Measurements from ENCODE around the gene PHB1.
"Not testable (repeated sequence)": the region's sequence is repeated elsewhere in the genome, so short reads cannot be mapped to it uniquely, and the experiment has no call there.

The PHB1 gene

DNA sequence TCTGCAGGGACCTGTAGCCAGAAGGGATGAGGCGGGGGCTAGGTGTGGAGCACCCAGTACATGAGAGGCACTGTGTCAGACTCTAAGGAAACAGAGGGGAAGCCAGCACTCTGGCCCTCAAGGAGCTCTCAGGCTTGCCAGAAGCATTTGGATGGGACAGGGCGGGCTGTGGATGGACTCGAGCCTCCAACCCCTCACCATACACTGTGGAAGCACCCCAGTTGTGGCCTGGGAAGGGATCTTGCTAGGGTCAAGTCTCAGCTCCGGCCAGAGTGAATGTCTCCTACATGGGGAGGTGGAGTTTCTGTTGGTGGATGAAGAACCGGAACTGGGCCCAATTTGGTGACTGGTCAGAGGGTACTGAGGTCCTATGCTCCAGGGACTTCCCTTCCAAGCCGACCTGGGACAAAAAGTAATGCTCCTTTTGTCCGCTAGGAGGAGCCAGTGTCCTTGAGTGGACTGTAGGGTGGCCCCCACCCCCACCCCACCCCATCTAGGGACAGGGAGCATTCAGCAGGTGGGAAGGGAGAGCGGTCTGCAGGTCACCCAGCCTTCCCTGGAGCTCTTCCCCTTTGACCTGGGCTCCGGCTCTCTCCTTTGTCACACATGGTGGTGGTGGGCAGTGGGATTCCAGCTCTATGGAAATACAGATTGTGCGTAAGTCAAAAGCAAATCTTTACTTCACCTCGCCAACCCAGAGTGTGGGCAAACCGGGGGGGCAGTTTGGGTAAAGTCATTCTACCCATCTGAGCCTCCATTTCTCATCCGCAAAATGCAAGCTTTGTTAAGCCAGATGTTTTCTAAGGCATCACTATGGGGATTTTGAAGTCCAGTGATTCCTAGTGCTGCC lies 20.4 kb upstream of the PHB1 start:
- no peak overlapping the region for H3K4me3 ChIP-seq
- no peaks in the 10 kb centered on the region for H3K9me3 ChIP-seq
- H3K4me1 ChIP-seq, result peaks cover 0 to 7% (median 0%) of the 10 kb centered on the region in 4 donors
- TF ChIP-seq, protein P1, sequence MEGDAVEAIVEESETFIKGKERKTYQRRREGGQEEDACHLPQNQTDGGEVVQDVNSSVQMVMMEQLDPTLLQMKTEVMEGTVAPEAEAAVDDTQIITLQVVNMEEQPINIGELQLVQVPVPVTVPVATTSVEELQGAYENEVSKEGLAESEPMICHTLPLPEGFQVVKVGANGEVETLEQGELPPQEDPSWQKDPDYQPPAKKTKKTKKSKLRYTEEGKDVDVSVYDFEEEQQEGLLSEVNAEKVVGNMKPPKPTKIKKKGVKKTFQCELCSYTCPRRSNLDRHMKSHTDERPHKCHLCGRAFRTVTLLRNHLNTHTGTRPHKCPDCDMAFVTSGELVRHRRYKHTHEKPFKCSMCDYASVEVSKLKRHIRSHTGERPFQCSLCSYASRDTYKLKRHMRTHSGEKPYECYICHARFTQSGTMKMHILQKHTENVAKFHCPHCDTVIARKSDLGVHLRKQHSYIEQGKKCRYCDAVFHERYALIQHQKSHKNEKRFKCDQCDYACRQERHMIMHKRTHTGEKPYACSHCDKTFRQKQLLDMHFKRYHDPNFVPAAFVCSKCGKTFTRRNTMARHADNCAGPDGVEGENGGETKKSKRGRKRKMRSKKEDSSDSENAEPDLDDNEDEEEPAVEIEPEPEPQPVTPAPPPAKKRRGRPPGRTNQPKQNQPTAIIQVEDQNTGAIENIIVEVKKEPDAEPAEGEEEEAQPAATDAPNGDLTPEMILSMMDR (IDR thresholded peaks at IDR 0.05), result peak; percentile 53 to 71
- intact Hi-C loops (cut with DNase I; ENCODE audit: low total_unique reads), result loop anchor here (1.0 to 5.0 kb wide), 2 partner anchors 112 to 121 kb away; no protein-coding TSS in a partner anchor
- H3K27me3 ChIP-seq, result peaks cover 0 to 30% of the 10 kb centered on the region in 2 donors
- H3K27ac ChIP-seq, result no peak overlapping the region
- no peaks in the 10 kb centered on the region for H3K36me3 ChIP-seq
- peak in 1 of 2 donors; percentile 59 for DNase-seq

DNA sequence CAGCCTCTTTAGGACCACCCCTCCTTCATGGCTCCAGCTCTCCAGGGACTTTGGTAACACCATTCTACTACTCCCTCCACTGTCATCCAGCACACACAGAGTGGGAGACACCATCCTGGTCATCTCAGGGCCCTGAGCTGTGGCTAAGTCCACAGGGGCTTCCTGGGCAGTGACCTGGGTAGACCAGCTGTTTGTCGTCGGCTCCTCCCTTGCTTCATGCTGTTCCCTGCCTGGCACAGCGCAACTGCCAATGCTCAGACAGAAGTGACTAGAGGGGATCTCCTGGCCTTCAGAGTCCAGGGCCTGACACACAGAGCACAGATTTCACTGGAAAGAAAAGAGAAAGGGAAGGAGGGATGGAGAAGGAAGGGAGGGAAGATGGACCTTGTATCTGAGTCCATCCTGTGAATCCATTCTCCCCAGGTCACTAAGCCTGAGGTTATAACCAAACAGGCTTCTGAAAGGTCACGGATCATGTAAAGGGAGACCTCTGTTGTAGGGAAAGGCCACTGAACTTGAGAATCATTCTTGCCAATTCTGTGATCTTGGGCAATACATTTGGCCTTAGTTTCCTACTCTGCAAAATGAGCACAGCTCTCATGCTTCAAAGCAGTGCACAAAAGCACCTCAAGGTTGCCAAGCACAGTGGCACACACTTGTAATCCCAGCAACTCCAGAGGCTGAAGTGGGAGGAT lies 18.5 kb upstream of the PHB1 start:
- DNase-seq, result peak in 1 of 2 donors; percentile 29
- Histone ChIP-seq H3K36me3 (no peaks in the 10 kb centered on the region), H3K4me1 (peaks cover 0 to 4% (median 0%) of the 10 kb centered on the region in 4 donors), H3K27me3 (peaks cover 0 to 20% of the 10 kb centered on the region in 2 donors), H3K27ac (no peak overlapping the region), H3K4me3 (no peak overlapping the region), H3K9me3 (no peaks in the 10 kb centered on the region)
- intact Hi-C loops (cut with DNase I; ENCODE audit: low total_unique reads), result no loop called here
- TF ChIP-seq, protein P1 (IDR thresholded peaks at IDR 0.05), result no peak

DNA sequence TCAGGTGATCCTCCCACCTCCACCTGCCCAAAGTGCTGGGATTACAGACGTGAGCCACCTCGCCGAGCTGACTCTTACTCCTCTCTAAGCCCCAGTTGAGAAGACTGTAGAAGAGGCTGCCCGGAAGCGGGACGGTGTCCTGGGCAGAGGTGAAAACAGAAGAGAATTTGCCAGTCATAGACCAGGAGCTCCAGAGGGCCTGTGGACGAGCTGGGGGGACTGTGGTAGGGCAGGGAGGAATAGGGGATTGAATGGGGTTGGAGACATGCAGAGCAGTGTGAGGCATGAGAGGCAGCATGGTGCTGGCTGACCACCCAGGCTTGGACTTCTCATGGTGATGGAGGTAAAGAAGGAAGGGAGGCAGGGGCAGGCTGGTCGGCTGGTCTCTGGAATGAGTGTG lies 17.1 kb upstream of the PHB1 start:
- Histone ChIP-seq H3K36me3 (no peaks in the 10 kb centered on the region), H3K9me3 (no peaks in the 10 kb centered on the region), H3K4me1 (peaks cover 0 to 4% (median 0%) of the 10 kb centered on the region in 4 donors), H3K27me3 (peaks cover 0 to 17% of the 10 kb centered on the region in 2 donors), H3K4me3 (no peak overlapping the region), H3K27ac (no peak overlapping the region)
- no peak for DNase-seq
- TF ChIP-seq, protein P1 (IDR thresholded peaks at IDR 0.05), result no peak
- intact Hi-C loops (cut with DNase I; ENCODE audit: low total_unique reads), result no loop called here

DNA sequence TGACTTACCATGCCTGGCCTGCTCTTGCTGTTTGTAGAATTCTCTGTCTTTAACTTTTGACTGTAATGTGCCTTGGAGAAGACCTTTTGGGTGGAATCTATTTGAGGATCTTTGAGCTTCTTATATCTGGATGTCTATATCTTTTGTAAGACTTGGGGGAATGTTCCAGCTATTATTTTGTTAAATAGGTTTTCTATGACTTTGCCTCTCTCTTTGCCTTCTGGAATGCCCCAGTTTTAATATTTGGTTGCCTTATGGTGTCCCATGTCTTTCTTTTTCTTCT lies 10.3 kb upstream of the PHB1 start:
- TF ChIP-seq, protein P1 (IDR thresholded peaks at IDR 0.05), result no peak

DNA sequence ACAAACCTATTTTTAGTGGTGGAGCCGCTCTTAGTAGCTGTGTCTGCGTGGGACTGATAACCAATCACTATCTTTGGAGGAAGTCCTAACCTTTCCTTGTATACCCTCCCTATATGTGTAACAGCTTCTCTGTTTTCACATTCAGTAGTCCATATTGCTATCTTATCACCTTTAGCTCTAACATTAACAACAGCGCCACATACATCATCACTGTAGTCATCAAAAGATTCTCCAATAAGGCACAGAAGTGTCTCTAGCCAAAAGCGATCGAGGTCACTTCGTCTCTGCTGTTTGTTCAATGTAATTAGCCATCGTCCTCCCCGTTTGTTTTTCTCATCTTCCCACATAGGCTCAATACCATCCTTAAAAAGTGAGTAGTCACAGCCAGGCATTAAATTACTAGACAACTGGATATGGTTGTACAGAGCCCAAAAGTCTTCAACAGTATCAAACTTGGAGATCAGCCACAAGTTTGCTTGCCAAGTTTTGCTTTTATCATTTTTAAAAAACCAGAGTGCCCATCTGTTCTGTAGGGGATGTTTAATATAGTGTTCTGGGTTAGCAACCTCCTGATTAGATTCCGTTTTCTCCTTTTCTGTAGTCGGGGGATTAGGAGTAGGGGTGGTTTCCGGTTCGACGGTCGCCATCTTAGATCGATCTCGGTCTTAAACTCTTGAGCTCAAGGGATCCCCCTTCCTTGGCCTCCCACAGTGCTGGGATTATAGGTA lies 9.8 kb upstream of the PHB1 start:
- H3K27ac ChIP-seq; DNase-seq; H3K4me1 ChIP-seq; intact Hi-C loops (cut with DNase I; ENCODE audit: low total_unique reads); H3K4me3 ChIP-seq; H3K36me3 ChIP-seq: not testable (repeated sequence)
- Histone ChIP-seq H3K9me3 (peaks cover 0 to 11% (median 0%) of the 10 kb centered on the region in 3 donors), H3K27me3 (peaks cover 0 to 19% of the 10 kb centered on the region in 2 donors)

More for the DNA sequence above, 10.3 kb upstream of the PHB1 start:
- H3K9me3 ChIP-seq, result peaks cover 0 to 11% (median 0%) of the 10 kb centered on the region in 3 donors
- H3K27ac ChIP-seq, result no peak overlapping the region
- DNase-seq, result no peak
- H3K4me3 ChIP-seq, result no peak overlapping the region
- no peaks in the 10 kb centered on the region for H3K36me3 ChIP-seq
- intact Hi-C loops (cut with DNase I; ENCODE audit: low total_unique reads), result no loop called here
- no peaks in the 10 kb centered on the region for H3K4me1 ChIP-seq
- peaks cover 0 to 22% of the 10 kb centered on the region in 2 donors for H3K27me3 ChIP-seq
